Epithelial cell of alveolus of lung (primary cell): Measurements from ENCODE around the gene ZCCHC9. TPM values are rescaled to one million over a fixed set of nuclear protein-coding genes. Genes with fewer than 3 reads are reported as not detected.

Source experiments
- total RNA-seq: library from RNA; depleted of rRNA; stranded (reverse); fragments of >200 nt; gene quantifications from 2 replicates; pipeline ENCODE4 v1.2.1, GENCODE V29; 2015

Gene ZCCHC9, protein sequence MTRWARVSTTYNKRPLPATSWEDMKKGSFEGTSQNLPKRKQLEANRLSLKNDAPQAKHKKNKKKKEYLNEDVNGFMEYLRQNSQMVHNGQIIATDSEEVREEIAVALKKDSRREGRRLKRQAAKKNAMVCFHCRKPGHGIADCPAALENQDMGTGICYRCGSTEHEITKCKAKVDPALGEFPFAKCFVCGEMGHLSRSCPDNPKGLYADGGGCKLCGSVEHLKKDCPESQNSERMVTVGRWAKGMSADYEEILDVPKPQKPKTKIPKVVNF
- total RNA-seq = 18.6 and 20.6 TPM in 2 replicates

DNA sequence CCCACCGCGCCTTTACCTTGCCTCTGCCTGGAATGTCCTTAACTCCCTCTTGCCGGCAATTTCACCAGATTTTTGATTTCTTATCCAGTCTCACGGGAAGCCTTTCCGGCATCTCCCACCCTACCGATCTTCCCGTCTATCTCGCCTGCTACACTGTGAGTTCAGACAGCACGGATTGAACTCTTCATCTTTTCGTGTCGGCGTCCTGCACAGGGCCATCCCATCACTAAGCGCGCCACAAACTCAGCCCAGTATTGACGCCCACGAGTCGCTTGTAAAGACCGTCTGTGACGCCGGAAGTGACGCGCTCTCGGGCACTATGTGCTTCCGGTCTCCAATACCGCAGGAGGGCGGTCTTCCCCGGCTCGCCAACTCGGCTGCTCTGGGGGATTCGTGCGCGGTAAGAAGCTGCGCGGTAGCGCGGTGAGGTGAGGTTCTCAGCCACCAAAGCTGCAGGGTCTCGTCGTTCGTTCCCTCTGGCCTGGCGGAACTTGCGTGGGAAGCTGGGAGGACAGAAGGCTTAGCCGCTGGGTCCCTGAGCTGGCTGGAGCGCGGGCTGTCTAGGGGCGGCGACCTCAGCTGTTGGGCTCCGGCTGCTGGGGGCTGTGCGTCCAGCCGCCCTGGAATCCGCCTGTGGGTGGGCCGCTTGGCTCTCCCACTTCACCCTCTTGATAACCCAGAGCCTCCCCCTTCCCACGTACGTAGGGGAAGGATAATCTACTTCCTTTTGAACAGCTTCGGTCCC, at the start of gene ZCCHC9:
ZCCHC9 (plus strand) TSS at position 317 of the 745 bp plus-strand sequence. CDS start 3,171 bp downstream, outside the sequence.

Other genes with a start within 250 kb of the ZCCHC9 start
- gene CKMT2, start 68.3 kb upstream of the ZCCHC9 start, total RNA-seq = 1.6 TPM in 1 of 2 replicates, not detected in the other
- gene ACOT12, start 92.5 kb downstream of the ZCCHC9 start, total RNA-seq = not detected in 2 replicates